Gastrocnemius medialis (tissue), 4 donors: ENCODE measurements around the gene TRMT44.

ENCODE experiments used
- POLR2A ChIP-seq, 2 donors: fragments of 450-650 bp; IDR thresholded peaks; one replicate each; pipeline ENCODE4 v1.6.1; 2017; ENCODE audit warnings: antibody characterized with exemption in 2 of 2, mild to moderate bottlenecking in 2 of 2, moderate library complexity in 2 of 2
- TF ChIP-seq, protein P1 (sequence below), 5 experiments: fragments of 450-650 bp in 3 of 5; fragments of 200-600 bp in 2 of 5; sonication (generic) in 2 of 5; IDR thresholded peaks in 4 of 5; conservative IDR thresholded peaks in 1 of 5; 1 replicate in 4 of 5; 2 replicates in 1 of 5; pipeline ENCODE4 v1.5.1; 2016 to 2019; ENCODE audit warnings: antibody characterized with exemption in 5 of 5, mild to moderate bottlenecking in 3 of 5, moderate library complexity in 3 of 5

DNA sequence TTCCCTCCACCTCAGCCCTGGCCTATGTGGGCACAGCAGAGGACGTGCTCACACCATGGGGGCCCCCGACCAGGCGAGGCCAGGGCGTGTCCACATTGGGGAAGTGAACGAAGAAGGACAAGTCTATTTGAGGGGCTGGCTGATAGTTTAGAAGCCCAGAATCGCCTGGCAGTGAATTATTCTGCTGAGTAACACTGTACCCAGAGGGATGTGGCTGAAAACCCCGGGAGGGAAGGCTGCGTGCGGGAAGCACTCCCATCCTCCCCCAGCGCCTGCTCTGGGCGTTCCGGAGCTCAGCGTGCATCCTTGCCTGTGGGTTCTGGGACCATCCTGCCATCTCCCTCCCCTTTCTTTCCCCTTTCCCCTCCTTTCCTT, 66.6 kb downstream of the TRMT44 start:
- no peak for TF ChIP-seq POLR2A (IDR thresholded peaks at IDR 0.05)
- TF ChIP-seq, protein P1, sequence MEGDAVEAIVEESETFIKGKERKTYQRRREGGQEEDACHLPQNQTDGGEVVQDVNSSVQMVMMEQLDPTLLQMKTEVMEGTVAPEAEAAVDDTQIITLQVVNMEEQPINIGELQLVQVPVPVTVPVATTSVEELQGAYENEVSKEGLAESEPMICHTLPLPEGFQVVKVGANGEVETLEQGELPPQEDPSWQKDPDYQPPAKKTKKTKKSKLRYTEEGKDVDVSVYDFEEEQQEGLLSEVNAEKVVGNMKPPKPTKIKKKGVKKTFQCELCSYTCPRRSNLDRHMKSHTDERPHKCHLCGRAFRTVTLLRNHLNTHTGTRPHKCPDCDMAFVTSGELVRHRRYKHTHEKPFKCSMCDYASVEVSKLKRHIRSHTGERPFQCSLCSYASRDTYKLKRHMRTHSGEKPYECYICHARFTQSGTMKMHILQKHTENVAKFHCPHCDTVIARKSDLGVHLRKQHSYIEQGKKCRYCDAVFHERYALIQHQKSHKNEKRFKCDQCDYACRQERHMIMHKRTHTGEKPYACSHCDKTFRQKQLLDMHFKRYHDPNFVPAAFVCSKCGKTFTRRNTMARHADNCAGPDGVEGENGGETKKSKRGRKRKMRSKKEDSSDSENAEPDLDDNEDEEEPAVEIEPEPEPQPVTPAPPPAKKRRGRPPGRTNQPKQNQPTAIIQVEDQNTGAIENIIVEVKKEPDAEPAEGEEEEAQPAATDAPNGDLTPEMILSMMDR (IDR thresholded peaks at IDR 0.05 in 4 of 5, conservative IDR thresholded peaks at IDR 0.05 in 1 of 5): no peak
